ENCODE results near the gene CLK2.
"Not testable (repeated sequence)": the region's sequence is repeated elsewhere in the genome, so short reads cannot be mapped to it uniquely, and the experiment has no call there.

CLK2 gene

DNA sequence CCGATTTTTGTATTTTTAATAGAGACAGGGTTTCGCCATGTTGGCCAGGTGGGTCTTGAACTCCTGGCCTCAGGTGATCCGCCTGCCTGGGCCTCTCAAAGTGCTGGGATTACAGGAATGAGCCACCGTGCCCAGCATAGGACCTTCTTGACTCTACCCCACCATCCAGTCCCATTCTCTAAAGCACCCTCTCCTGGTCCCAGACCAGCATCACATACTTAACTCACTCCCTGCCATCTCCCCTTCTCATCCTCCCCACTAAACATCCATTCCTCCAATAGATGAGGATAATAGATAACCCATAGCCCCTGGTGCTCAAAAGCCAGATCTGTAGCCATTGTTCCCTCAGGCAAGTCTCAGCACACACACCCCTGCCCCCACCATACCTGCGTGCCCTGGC is 20.1 kb downstream of the CLK2 start:
- in situ Hi-C loops (cut with MboI; ENCODE audit: low sequenced_read_pairs, unreplicated experiment) = no loop called here
- DNase-seq (ENCODE audit: low spot score) = no peak
- TF ChIP-seq, protein P1, sequence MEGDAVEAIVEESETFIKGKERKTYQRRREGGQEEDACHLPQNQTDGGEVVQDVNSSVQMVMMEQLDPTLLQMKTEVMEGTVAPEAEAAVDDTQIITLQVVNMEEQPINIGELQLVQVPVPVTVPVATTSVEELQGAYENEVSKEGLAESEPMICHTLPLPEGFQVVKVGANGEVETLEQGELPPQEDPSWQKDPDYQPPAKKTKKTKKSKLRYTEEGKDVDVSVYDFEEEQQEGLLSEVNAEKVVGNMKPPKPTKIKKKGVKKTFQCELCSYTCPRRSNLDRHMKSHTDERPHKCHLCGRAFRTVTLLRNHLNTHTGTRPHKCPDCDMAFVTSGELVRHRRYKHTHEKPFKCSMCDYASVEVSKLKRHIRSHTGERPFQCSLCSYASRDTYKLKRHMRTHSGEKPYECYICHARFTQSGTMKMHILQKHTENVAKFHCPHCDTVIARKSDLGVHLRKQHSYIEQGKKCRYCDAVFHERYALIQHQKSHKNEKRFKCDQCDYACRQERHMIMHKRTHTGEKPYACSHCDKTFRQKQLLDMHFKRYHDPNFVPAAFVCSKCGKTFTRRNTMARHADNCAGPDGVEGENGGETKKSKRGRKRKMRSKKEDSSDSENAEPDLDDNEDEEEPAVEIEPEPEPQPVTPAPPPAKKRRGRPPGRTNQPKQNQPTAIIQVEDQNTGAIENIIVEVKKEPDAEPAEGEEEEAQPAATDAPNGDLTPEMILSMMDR (IDR thresholded peaks at IDR 0.05; ENCODE audit: borderline replicate concordance, control extremely low read depth, extremely low read depth, insufficient read depth, missing control alignments) = no peak

DNA sequence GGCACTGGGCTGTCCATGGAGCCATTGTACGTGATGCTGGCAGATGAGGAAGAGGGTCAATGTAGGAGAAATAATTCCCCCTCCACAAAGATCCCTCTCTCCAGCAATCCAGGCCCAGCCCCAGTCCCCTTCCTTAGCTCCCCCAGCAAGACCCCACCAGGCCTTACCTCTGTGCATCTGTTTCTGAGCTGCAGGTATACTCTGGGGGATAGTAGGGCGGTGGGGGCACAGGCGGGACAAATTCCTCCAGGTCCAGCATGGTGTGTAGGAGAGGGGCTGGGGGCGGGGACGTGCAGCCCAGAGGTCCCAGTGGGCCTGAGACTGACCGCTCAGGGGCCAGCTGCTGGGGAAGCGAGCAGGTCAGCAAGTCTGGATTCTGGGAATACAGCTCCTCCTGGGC is 21.7 kb downstream of the CLK2 start:
- TF ChIP-seq, protein P1 (IDR thresholded peaks at IDR 0.05; ENCODE audit: borderline replicate concordance, control extremely low read depth, extremely low read depth, insufficient read depth, missing control alignments) = no peak
- no peak for DNase-seq (ENCODE audit: low spot score)
- in situ Hi-C loops (cut with MboI; ENCODE audit: low sequenced_read_pairs, unreplicated experiment) = no loop called here

DNA sequence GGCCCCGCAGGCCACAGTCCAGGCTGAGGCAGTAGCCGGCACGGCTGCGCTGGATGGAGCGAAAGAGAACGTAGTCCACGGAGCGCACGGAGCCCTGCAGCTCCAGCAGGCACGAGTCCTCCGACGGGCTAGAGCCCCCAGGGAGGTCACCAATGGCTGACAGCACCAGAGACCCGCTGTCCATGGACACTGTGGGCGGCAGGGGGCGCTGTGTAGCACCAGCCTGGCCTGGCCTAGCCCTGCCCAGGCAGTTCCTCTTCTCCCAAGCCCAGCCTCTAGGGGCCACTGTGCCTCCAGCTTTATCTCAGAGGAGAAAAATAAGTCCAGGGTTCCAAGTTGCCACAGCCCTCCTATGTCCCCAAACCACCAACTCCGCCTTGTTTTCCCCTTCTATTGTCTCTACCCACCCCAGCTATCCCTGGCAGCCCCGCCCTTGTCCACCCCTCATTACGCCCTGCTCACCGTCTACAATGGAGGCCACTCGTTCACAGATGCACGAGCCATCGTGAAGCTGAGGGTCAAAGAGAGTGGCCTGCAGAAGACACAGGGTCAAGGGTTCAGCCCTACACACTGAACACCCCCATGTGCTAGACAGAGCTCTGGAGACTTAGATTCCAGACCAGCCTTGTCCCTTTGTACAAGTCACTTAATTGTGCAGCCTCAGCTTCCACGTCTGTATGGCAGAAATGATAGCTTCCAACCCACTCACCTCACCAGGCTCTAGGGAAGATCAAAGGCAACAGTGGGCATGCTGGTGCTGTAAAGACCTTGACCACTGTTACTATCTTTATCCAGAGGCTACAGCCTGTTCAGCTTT is 22.5 kb downstream of the CLK2 start:
- peak; percentile 97 for DNase-seq (ENCODE audit: low spot score)
- TF ChIP-seq, protein P1 (IDR thresholded peaks at IDR 0.05; ENCODE audit: borderline replicate concordance, control extremely low read depth, extremely low read depth, insufficient read depth, missing control alignments) = peak; percentile 100
- in situ Hi-C loops (cut with MboI; ENCODE audit: low sequenced_read_pairs, unreplicated experiment) = no loop called here

DNA sequence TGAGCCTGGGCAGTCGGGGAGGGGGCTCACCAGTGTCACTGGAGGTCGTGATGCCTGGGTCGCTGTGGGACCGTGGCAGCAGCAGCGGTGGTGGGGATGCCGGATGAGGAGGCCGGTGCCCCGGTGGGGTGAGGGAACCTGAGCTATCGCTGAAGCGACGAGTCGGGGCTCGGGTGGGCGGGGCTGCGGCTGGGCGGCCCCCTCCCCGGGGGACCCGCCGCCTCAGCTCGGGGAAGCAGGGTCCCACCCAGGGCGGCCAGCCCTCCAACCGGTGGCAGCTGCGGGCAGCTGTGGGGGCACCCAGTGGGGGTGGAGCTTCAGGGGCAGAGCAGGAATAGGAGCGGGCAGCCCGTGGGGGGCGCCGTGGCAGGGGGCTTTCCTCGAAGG is 23.1 kb downstream of the CLK2 start:
- in situ Hi-C loops (cut with MboI; ENCODE audit: low sequenced_read_pairs, unreplicated experiment) = no loop called here
- peak; percentile 42 for DNase-seq (ENCODE audit: low spot score)
- TF ChIP-seq, protein P1 (IDR thresholded peaks at IDR 0.05; ENCODE audit: borderline replicate concordance, control extremely low read depth, extremely low read depth, insufficient read depth, missing control alignments) = no peak

DNA sequence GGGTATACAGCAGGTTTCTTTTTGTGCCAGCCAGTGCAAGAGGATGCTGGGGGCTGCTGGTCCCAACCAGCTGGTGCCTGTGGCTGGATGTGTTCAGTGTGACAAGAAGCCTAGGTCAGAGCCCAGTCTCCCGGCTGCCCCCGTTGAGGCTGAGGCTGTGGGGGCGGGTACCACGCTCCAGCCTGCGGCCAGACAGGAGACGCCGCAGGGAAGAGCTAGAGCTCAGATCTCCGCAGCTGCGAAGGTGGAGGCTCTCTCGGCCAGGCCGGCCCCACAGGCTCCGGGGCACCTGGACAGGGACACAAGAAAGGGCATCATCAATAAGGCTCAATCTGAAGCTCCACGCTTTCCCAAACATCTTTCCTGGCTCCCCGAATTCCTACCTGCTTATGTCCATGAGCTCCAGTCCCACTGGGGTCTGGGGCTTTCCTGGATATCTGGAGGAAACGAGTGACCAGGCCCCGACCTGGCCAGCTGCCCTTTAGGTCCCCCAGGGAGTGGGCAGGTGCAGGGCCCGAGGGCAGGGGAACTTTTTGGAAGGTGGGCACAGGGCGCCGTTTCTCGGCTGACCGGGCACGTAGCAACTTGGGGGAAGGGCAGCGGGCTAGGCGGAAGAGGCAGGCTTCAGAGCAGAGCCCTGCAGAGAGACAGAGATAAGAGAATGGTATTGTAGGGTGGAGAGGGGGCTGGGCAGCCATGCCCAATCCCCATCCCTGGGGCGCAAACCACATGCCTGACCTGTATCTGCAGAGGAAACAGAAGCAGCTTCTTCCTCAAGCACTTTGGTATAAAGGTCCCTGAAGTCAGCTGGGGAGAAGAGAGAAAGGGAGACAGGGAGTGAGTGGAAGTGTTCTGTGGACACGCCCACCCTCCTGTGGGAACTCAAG is 25.4 kb downstream of the CLK2 start:
- no peak for DNase-seq (ENCODE audit: low spot score)
- TF ChIP-seq, protein P1 (IDR thresholded peaks at IDR 0.05; ENCODE audit: borderline replicate concordance, control extremely low read depth, extremely low read depth, insufficient read depth, missing control alignments) = no peak
- in situ Hi-C loops (cut with MboI; ENCODE audit: low sequenced_read_pairs, unreplicated experiment) = no loop called here

DNA sequence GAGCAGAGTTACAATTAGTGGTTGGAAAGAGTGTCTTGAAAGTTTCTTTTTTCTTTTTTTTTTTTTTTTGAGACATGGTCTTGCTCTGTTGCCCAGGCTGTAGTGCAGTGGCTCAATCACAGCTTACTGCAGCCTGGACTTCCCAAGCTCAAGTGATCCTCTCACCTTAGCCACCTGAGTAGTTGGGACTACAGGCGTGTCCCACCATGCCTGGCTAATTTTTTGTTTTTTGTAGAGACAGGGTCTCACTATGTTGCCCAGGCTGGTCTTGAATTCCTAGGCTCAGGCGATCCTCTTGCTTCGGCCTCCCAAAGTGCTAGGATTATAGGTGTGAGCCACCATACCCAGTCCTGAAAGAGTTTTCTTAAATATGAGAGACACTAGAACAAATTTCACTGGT is 26.5 kb downstream of the CLK2 start:
- DNase-seq (ENCODE audit: low spot score); in situ Hi-C loops (cut with MboI; ENCODE audit: low sequenced_read_pairs, unreplicated experiment): not testable (repeated sequence)

DNA sequence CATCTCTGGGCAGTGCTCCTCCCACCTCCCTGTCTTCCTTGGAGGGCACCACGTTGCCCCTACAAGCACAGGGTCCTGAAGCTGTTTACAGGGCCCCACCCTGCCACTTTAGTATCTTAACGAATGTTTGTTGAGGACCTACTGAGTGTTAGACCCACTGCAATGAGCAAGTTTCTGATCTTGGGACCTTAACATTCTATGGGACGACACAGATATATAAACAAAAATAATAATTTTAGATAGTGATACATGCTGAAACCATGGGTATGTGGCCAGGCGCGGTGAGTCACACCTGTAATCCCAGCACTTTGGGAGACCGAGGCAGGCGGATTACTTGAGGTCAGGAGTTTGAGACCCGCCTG is 28.2 kb downstream of the CLK2 start:
- TF ChIP-seq, protein P1 (IDR thresholded peaks at IDR 0.05; ENCODE audit: borderline replicate concordance, control extremely low read depth, extremely low read depth, insufficient read depth, missing control alignments) = no peak
- no peak for DNase-seq (ENCODE audit: low spot score)
- in situ Hi-C loops (cut with MboI; ENCODE audit: low sequenced_read_pairs, unreplicated experiment) = no loop called here
